Stimulated activated CD8-positive, alpha-beta memory T cell treated with anti-CD3 and anti-CD28 coated beads, Interleukin-4, amount 100 ng/mL, for 24 hours (primary cell): ENCODE measurements around the gene LYPD6.
"Not testable (repeated sequence)": the region's sequence is repeated elsewhere in the genome, so short reads cannot be mapped to it uniquely, and the experiment has no call there.

Experiments
- DNase-seq: peaks from one replicate; pipeline ENCODE4 v3.0.0-alpha.2; 2020; ENCODE audit warnings: low read depth

LYPD6 gene

DNA sequence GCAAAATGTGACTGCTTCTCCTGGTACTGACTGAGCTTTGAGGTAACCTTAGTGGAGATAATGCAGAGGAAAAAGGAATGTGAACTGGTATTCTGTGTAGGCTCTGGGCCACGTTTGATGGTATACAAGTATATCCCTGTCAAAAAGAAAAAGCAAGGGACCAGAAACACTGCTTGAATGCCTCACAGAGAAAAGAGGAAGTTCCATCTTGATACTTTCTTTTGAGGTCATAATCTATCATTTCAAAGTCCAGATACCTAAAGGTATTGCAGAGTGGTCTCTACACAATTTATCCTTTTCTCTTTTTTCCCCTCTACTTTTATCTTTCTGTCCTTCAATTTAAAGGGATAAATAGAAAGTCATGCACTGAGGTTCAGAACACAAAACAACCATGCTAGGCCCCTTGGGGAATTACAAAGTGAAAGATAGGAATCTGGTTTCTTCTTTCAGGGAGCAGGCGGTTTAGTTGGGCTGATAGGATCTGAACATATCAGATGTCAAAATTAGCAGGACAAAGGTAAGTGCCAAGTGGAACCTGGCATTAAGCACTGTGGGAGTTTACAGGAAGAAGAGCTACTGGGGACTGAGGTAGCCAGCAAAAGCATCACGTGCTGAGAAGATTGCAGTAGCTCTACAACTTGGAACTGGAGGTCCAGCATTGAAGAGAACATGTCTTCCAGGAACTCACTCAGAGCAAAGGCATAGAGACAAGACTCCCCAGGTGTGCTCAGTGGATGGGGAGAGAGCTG lies 121.2 kb downstream of the LYPD6 start:
- DNase-seq = no peak

DNA sequence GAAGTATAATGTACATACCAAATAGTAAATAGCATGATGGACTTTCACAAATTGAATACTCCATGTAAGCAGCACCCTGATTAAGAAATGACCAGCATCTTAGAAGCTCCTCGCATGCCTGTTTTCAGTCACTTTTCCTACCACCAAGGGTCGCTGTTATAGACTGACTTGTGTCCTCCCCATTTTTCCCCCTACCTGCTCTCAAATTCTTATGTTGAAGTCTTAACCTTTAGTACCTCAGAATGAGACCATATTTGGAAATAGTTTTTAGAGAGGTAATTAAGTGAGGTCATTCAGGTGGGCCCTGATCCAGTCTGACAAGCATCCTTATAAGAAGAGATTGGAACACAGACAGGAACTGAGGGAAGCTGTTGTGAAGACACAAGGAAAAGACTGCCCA lies 125.9 kb downstream of the LYPD6 start:
- DNase-seq = no peak

DNA sequence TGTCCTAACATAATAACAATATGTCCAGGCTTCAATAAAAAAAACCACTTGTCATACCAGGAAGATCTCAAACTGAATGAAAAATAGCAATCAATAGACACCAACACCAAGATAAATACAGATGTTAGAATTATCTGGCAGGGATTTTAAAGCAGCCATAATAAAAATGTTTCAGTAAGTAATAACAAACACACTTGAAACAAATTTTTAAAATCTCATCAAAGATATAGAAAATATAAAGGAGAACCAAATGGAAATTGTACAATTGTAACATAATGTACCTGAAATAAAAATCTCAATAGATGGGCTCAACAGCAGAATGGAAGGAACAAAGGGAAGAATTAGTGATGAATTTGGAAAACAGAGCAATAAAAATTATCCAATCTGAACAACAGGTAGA lies 128.1 kb downstream of the LYPD6 start:
- no peak for DNase-seq

DNA sequence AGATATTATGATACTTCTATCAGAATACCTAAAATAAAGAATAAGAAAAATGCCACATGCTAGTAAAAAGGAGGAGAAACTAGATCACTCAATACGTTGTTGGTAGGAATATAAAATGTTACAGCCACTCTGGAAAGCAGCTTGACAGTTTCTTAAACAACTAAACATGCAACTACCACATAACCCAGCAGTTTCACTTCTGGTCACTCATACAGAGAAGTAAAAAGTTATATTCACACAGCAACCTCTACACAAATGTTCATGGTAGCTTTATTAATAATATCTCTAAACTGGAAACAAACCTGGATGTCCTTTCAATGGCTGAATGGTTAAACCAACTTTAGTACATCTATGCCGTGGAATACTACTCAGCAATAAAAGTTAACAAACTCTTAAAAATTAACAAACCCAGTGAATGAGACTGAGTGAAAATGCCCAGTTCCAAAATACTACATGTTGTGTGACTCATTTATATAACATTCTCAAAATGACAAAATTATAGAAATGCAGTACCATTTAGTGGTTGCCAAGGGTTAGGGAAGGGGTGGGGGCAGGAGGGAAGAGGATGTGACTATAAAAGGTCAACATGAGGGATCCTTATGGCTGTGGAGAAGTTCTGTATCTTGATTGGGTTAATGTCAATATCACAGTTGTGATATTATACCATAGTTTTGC lies 133.1 kb downstream of the LYPD6 start:
- DNase-seq = no peak

DNA sequence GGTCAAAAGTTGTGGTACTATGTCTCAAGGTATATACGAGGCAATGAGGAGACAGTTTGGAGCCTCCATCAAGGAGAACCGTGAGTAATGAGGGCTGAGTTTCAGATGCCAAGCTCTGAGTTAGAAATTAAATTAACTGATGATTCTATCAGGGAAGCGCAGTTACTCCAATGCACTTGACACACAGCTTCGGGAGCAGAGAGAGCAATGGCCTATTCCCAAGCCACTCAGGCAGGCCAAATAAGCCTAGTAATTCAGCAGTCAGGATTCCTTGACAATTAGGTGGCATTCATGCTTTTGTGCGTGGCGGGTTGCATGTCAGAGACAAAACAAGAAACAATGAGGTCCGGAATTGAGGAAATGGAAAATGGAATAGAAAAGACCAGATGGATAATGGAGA lies 134.0 kb downstream of the LYPD6 start:
- DNase-seq = no peak

DNA sequence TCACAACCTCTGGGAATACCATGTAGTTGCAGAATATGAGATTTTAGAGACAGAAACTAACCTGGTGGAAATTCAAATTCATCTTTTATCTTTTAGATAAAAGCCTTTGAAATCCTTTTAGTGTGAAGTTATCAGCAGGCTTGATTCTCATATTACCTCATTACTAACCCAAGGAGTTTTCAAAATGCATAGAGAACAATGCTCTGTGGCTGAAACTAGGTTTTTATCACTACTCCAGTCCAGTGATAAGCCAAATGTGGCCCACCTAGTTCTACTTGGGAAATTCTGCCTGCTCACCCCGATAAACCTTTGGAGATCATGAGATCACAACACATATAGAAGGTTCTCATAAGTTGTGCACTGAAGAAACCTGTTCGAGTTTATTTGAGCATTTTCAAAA lies 135.5 kb downstream of the LYPD6 start:
- no peak for DNase-seq

DNA sequence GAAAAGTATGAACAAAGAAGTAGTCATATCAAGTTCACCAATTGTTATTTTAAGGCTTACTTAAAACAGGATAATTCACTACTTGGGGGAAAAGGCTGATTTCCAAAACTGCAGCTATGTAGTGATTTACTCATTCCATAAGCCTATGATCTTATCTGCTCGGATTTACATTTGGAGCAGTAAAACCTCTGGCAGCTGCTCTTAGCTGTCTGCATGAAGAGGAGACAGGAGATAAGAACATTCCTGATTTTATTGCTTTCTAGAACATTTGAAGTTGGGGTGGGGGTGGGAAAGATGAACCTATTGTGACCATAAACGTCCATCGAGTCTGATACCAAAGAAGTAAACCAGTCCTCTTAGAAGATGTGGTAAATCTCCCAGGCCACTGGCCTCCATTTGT lies 136.2 kb downstream of the LYPD6 start:
- DNase-seq = no peak

DNA sequence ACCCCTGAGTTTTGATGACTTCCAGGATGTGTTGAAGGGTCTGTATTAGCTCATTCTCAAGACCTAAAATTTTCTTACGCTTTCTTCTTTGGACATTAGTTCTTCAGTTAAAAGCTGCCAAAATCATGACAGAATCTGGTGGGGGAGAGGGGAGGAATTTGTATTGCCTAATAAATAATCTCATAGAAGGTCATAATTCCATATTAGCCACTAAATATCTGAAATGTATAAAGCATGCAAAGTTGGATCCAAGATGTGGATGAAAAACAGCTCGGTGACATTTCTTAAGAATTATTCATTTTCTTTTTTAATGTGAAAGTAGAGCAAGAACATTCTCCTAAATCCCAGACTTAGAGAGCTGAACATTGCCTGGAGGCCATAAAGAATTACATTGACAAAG lies 137.0 kb downstream of the LYPD6 start:
- DNase-seq = no peak

DNA sequence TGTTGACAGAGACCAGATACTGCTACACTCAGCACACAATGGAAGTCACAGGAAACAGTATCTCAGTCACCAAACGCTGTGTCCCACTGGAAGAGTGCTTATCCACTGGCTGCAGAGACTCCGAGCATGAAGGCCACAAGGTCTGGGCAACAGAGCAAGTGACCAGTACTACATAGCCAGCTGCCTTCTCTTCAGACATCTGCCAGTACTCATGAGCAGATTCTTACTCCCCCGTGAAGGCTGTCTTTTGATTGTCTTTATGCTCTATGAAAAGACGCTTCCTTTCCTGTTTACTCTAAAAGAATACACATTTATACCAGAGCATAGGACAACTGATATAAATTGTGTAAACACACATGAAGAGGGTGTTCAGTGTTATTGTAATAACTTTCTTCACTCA lies 138.2 kb downstream of the LYPD6 start:
- no peak for DNase-seq

DNA sequence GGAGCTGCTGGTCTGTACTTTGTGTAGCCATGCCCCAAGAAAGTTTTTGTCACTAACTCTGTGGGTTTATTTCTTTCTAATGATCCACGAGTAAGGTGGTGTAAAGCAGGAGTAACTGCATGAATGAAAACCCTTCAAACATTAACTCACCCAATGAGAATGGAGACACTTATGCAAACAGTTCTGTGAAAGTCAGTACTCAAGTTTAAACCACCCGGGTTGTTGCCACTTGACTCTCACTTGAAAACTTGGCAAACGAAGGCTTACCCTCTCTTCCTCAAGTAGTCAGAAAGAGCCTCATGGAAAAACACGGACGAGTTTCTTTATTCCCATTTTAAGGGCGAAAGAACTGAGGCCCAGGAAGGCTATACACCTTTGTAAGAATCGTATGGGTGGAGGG lies 139.7 kb downstream of the LYPD6 start:
- no peak for DNase-seq

DNA sequence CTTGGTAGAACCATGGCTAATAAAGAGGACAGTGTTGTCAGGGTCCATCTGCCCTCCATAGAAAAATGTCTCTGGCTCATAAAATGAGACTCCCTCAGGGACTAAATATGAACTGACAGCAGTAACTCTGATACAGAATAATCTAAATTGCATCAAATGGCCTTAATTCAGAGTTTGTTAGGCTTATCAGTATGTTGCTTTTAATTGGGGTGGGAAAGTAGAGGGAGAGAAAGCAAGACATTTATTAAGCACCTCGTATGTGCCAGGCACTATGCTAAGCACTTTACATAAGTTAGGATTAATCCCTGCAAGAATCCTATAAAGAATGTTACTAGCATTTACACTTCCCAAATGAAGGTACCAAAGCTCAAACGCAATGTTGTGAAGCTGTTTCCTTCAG lies 142.0 kb downstream of the LYPD6 start:
- DNase-seq = no peak

DNA sequence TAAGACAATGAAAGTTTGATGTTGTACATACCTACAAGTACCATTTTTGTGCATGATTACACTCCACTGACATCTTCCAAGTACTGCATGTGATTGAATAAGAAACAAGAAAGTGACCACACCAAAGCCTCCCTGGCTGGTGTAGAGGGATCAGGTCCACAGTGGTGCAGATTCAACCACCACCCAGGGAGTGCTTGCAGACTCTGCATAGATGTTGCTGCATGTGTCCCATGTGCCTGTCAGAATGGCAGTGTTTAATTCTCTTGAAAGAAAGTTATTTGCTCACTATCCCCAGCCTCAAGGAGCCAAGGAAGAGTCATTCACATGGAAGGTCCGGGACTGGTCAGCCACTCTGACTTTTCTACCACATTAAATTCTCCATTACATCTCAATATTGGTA lies 142.7 kb downstream of the LYPD6 start:
- no peak for DNase-seq

DNA sequence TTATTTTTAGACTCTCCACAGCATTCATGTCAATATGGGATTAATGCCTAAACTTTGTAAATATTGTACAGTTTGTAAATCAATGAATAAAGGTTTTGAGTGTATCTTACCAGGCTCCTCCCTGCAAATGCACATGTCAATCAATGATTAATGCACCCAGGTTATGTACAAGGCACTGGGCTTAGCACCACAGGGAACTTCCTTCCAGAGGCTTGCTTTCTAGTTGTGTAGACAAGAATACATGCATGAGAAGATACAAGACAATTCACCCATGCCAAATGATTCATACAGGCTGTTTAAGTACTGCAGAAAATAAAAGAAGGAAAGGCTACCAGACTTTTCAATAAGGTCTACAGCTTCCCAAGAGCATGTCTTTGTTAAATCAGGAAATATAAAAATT lies 143.1 kb downstream of the LYPD6 start:
- DNase-seq = no peak

DNA sequence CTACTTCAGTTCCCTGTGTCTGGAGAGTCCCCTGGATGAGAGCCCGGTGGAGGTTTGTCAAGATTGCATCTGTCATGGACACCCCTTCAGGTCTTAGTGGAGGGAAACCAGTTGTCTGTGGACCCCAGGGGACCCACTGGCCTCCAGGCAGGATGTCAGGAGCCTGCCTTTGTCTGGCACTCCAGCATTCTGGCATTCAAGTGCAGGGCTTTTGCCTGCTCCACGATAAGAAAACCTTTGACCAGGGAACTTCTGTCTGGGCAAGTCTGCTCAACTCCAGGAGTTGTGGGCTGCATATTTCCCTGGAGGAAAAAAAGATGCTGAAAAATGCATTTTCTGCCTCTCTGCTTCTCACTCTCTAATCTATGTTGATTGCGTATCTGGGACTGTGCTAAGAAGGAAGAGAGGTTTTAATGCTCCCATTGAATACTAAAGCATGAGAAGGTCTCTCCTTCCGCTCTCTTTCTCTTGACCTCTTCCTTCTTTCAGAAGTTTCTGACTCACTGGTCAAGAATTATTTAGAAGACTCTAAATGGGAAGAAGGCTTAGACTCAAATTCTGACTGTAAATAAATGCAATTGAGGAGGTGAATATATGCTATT lies 152.7 kb downstream of the LYPD6 start:
- DNase-seq = no peak

DNA sequence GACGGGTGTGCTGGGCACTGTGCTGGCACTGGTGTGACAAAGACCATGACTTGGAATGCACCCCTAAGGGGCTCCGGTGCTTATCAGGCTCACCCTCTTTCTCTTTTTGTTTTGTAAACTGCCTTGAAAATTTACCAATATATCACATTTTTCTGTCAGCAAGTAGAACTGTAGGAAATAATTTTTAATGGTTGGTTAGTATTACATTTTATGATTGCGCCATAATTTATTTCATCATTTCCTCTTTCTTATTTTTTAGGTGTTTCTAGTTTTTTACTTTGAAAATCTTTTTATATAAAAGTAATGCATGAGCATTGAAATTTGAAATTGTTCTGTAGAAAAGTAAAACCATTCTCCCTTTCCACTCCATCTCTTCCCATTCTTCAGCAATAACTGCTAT lies 156.3 kb downstream of the LYPD6 start:
- no peak for DNase-seq

DNA sequence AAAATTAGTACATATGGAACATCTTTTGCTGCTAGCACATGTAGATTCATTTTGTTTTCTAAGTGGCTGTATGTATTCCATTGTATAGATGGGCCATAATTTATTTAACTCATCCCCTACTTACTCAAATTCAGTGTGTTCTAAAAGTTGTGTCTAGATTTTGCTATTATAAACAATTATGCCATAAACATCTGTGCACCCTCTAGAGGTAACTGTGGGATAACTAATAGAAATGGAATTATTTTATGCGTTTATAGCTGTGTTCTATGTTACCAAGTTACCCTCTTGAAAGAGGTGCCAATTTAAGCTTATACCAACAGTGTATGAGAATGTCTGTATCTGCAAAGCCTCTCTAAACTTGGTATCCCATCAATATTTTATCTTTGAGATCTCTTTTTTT lies 156.8 kb downstream of the LYPD6 start:
- no peak for DNase-seq

DNA sequence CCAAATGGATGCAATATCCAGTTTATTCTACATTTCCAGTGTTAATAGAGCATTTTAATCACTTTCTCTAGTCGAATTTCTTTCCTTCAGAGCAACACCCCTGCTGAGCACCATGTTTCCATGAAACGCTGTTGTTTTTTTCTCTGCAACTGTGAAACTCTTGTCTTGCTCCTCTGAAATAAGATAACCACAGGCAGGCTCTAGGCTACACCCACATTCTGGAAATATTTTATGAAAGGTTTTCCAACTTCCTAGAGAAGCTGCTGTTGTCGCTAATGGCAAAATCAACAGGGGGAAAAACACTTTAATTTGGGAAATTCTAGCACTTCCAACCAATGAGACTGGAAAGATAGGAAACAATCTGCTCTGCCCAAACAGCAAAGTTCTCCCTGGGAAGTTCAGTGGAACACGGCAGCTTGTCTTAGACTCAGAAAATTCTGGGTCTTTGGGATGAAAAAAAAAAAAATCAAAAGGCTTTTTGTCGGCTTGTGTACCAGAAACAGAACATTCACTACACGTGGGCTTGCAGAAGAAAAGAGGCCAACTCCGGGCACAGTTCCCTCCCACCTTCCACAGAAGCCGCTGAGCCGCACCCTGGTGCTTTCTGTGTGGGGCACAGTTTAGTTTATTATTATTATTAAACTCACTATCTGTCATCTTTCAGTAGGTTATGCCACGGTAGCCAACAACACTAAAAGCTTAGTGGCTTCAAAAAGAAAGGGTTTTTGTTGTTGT lies 158.5 kb downstream of the LYPD6 start:
- no peak for DNase-seq

DNA sequence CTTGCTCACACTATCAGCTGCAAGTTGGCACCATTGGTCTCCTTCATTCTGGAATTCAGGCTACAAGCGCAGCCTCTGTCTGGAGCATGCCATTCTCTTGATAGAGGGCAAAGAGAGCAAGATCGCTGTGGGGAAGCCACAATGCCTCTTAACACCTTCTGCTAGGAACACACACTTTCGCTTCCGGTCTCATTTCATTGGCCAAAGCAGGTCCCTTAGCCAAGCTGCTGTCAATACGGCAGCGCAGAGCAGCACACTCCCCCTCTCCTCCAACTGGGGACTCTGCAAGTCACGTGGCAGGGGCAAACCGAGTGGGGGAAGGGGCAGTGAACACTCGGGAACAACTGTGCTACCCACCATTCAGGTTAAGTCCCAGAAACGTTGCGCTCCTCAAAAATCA lies 159.1 kb downstream of the LYPD6 start:
- DNase-seq = no peak

DNA sequence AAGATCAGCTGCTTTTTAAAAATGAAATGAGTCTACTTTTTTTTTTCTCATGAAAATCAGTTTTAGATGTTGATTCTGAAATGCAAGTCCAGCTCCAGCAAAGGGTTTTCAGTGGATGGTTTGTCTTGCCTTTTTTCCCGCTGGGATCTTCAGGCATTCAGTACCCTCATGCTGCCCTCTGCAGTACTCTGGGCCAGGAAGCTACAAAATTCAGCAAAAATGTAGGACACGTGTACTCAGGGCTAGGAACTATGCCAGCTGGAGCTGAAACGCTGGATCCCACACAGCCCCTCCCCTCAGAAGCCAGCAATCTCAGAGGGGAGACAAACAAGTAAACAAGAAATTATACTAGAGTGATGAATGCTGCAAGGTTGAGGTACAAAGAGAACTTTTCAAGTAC lies 159.9 kb downstream of the LYPD6 start:
- no peak for DNase-seq

DNA sequence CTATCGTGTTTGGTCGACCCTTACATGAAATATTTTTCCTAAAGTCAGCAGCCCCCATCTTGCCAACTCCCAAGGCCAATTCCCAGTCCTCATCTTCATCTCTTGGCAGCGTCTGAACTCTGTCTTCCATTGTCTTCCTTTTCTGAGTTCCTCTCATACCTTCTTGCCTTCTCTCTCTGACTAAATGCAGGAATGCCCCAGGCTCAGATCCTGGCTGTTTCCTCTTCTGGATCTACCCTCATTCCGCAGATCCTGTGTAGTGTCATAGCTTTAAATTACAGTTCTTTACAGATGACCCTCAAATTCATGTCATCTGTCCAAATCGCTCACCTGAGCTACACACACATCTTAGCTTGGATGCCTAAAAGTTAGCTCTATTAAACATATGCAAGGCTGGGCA lies 162.5 kb downstream of the LYPD6 start:
- no peak for DNase-seq

DNA sequence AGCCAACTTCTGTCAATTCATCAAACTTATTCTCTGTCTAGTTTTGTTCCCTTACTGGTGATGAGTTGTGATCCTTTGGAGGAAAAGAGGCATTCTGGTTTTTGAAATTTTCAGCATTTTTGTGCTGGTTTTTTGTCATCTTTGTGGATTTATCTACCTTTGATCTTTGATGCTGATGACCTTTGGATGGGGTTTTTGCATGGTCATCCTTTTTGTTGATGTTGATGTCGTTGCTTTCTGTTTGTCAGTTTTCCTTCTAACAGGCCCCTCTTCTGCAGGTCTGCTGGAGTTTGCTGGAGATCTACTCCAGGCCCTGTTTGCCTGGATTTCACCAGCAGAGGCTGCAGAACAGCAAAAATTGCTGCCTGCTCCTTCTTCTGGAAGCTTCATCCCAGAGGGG lies 168.8 kb downstream of the LYPD6 start:
- not testable (repeated sequence) for DNase-seq

DNA sequence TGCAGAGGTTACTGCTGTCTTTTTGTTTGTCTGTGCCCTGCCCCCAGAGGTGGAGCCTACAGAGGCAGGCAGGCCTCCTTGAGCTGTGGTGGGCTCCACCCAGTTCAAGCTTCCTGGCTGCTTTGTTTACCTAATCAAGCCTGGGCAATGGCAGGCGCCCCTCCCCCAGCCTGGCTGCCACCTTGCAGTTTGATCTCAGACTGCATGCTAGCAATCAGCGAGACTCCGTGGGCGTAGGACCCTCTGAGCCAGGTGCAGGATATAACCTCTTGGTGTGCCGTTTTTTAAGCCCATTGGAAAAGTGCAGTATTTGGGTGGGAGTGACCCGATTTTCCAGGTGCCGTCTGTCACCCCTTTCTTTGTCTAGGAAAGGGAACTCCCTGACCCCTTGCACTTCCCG lies 176.4 kb downstream of the LYPD6 start:
- DNase-seq = not testable (repeated sequence)

DNA sequence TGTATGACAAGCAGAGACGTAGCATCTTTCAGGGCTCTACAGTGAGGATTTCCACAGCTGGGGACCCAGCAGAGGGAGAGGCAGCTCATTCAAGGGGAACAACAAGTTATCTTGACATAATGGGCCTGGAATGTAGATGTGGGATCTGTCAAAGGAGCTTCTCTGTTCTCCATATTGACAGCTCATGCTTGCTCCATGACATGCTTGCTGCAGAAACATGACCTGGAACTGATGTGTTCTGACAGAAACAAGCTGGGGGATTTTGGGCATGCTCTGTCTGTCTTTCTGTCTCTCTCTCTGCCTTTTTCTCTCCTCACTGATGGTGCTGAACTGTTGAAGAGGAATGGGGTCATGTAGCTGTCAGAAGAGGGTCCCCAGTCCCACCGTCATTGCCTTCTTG lies 177.6 kb downstream of the LYPD6 start:
- no peak for DNase-seq
